ENCODE data around the gene KRT33B. TPM values are rescaled to one million over a fixed set of nuclear protein-coding genes. Genes with fewer than 3 reads are reported as not detected.

Gene KRT33B
- polyA plus RNA-seq, 3 donors: not detected

DNA sequence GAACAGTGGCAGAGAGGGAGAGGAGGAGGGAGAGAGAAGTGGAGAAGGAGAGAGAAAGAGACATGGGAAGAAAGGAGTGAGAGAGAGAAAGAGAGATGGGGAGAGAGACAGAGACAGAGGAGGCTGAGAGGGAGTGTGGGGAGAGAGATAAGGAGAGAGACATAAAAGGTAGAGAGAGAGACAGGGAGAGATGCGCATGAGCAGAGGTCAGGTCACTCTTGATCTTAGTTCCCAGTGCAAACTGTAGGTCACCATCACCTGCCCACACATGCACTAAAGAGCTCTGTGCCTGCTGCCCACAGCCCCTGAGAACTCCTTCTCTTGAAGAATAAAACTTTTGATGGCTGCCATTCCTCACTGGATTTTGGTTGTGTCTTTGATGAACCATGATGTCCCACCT, 33.9 kb downstream of the KRT33B start:
- TF ChIP-seq, protein P1, sequence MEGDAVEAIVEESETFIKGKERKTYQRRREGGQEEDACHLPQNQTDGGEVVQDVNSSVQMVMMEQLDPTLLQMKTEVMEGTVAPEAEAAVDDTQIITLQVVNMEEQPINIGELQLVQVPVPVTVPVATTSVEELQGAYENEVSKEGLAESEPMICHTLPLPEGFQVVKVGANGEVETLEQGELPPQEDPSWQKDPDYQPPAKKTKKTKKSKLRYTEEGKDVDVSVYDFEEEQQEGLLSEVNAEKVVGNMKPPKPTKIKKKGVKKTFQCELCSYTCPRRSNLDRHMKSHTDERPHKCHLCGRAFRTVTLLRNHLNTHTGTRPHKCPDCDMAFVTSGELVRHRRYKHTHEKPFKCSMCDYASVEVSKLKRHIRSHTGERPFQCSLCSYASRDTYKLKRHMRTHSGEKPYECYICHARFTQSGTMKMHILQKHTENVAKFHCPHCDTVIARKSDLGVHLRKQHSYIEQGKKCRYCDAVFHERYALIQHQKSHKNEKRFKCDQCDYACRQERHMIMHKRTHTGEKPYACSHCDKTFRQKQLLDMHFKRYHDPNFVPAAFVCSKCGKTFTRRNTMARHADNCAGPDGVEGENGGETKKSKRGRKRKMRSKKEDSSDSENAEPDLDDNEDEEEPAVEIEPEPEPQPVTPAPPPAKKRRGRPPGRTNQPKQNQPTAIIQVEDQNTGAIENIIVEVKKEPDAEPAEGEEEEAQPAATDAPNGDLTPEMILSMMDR (IDR thresholded peaks at IDR 0.05): no peak
- Histone ChIP-seq H3K27me3 (ENCODE audit: control insufficient read depth in 2 of 2, insufficient read depth in 2 of 2, low read length in 2 of 2) (no peaks in the 10 kb centered on the region), H3K79me2 (ENCODE audit: insufficient read depth, low read length) (no peaks in the 10 kb centered on the region), H3K4me3 (replicated peaks in 1 of 3; ENCODE audit: low read depth in 2 of 3, low read length in 3 of 3) (no peak overlapping the region), H2AFZ (ENCODE audit: insufficient read depth, low read depth, low read length, poor library complexity, severe bottlenecking) (no peak overlapping the region), H3K36me3 (replicated peaks in 1 of 2; ENCODE audit: control insufficient read depth in 1 of 2, insufficient read depth in 2 of 2, low read length in 2 of 2) (no peaks in the 10 kb centered on the region), H3K27ac (ENCODE audit: low read depth in 1 of 2, low read length in 2 of 2) (no peak overlapping the region), H3K4me1 (ENCODE audit: control insufficient read depth in 1 of 2, insufficient read depth in 2 of 2, low read length in 2 of 2) (peaks cover 22 to 33% of the 10 kb centered on the region in 2 donors), H4K20me1 (ENCODE audit: insufficient read depth, low read length) (no peaks in the 10 kb centered on the region), H3K9ac (ENCODE audit: insufficient read depth, low read length, poor library complexity, severe bottlenecking) (no peak overlapping the region), H3K9me3 (replicated peaks in 1 of 2; ENCODE audit: control insufficient read depth in 1 of 2, insufficient read depth in 1 of 2, low read length in 2 of 2) (no peaks in the 10 kb centered on the region), H3K4me2 (replicated peaks; ENCODE audit: extremely low read depth, low read length, poor library complexity, severe bottlenecking) (no peak overlapping the region)
- Mint-ChIP-seq H3K36me3 (no peaks in the 10 kb centered on the region), H3K9me3 (peaks cover 0 to 2% (median 0%) of the 10 kb centered on the region in 7 donors), H3K4me3 (no peak overlapping the region), H3K27me3 (ENCODE audit: low read depth in 3 of 3) (peaks cover 2 to 7% (median 3%) of the 10 kb centered on the region in 3 donors), H3K4me1 (peaks cover 28% of the 10 kb centered on the region), H3K27ac (peak overlapping the region in 1 of 7 donors; percentile 66)
- DNase-seq: no peak
- WGBS (ENCODE audit: insufficient coverage): no CpG with 5 or more reads among the region's 1 CpG
- intact Hi-C loops (cut with micrococcal nuclease): no loop called here

DNA sequence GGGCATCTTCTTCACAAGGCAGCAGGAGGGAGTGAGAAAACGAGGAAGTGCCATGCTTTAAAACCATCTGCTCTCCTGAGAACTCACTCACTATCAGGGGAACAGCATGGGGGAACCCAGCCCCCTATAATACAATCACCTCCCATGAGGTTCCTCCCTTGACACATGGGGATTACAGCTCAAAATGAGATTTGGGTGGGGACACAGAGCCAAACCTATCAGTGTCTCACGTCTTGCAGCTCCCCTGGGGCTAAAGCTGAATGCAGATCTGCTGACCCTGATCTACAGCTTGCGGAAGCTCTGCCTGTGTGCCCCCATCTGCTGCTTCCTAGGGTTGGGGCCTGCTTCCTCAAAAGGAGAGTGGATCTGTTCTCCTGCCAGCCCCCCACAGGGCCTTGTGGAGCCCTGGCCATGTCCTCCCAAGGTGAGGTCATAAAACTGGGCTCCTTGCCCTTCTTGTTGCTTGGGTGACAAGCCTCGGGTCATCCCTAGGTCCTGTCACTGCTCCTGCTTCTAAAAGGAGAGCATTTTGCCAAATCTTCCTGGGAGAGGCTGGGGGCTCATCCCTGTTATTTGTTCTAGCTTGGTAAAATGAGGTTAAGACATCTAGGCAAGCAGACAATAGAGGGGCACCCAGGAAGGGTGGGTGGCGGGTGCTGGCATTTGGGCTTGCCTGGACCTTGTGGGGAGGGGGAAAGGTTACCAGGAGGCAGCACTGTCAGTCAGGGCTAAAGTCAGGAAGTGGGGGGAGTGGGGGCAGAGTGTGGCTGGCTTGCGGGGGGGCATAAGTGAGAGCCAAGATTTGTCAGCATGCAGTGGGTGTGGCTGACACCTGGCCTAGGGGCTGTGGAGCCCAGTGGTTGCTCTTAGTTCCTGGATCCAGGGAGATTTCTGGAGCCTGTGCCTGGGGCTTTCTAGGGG, 35.0 kb downstream of the KRT33B start:
- DNase-seq: no peak
- no peak overlapping the region for H3K4me3 Mint-ChIP-seq

More for the DNA sequence above, 35.0 kb downstream of the KRT33B start:
- H3K4me1 ChIP-seq (ENCODE audit: control insufficient read depth in 1 of 2, insufficient read depth in 2 of 2, low read length in 2 of 2): peaks cover 11 to 22% of the 10 kb centered on the region in 2 donors
- H3K9me3 Mint-ChIP-seq: peaks cover 0 to 2% (median 0%) of the 10 kb centered on the region in 7 donors
- no peaks in the 10 kb centered on the region for H3K27me3 ChIP-seq (ENCODE audit: control insufficient read depth in 2 of 2, insufficient read depth in 2 of 2, low read length in 2 of 2)
- peaks cover 2 to 7% (median 3%) of the 10 kb centered on the region in 3 donors for H3K27me3 Mint-ChIP-seq (ENCODE audit: low read depth in 3 of 3)
- 83% methylated on average over 5 of the region's 6 CpGs for WGBS (ENCODE audit: insufficient coverage)
- H3K79me2 ChIP-seq (ENCODE audit: insufficient read depth, low read length): no peaks in the 10 kb centered on the region
- H2AFZ ChIP-seq (ENCODE audit: insufficient read depth, low read depth, low read length, poor library complexity, severe bottlenecking): no peak overlapping the region
- no peak overlapping the region for H3K9ac ChIP-seq (ENCODE audit: insufficient read depth, low read length, poor library complexity, severe bottlenecking)
- H3K4me3 ChIP-seq (replicated peaks in 1 of 3; ENCODE audit: low read depth in 2 of 3, low read length in 3 of 3): no peak overlapping the region
- TF ChIP-seq, protein P1 (IDR thresholded peaks at IDR 0.05): no peak
- H3K27ac ChIP-seq (ENCODE audit: low read depth in 1 of 2, low read length in 2 of 2): no peak overlapping the region
- no peaks in the 10 kb centered on the region for H4K20me1 ChIP-seq (ENCODE audit: insufficient read depth, low read length)
- H3K4me1 Mint-ChIP-seq: peaks cover 17% of the 10 kb centered on the region
- no peak overlapping the region for H3K4me2 ChIP-seq (replicated peaks; ENCODE audit: extremely low read depth, low read length, poor library complexity, severe bottlenecking)
- H3K36me3 ChIP-seq (replicated peaks in 1 of 2; ENCODE audit: control insufficient read depth in 1 of 2, insufficient read depth in 2 of 2, low read length in 2 of 2): no peaks in the 10 kb centered on the region
- peak overlapping the region in 2 of 7 donors; percentile 6 to 70 for H3K27ac Mint-ChIP-seq
- no peaks in the 10 kb centered on the region for H3K36me3 Mint-ChIP-seq
- intact Hi-C loops (cut with micrococcal nuclease): no loop called here
- H3K9me3 ChIP-seq (replicated peaks in 1 of 2; ENCODE audit: control insufficient read depth in 1 of 2, insufficient read depth in 1 of 2, low read length in 2 of 2): no peaks in the 10 kb centered on the region

All from CD14-positive monocyte (primary cell).